Spleen (tissue), 7 donors: ENCODE results near the gene ANKRD29.

Experiments used
- POLR2A ChIP-seq, 3 donors: fragments of 450-650 bp; IDR thresholded peaks; one replicate each; pipeline ENCODE4 v1.5.1; 2017; ENCODE audit warnings: antibody characterized with exemption in 3 of 3, mild to moderate bottlenecking in 1 of 3
- POLR2AphosphoS5 ChIP-seq, 3 donors: sonication (generic); formaldehyde crosslinking; IDR thresholded peaks; one replicate each; pipeline ENCODE4 v1.5.1; 2017; ENCODE audit warnings: antibody characterized with exemption in 3 of 3
- TF ChIP-seq, protein P1 (sequence below), 11 experiments: fragments of 200-600 bp in 7 of 11; fragments of 450-650 bp in 4 of 11; sonication (generic) in 4 of 11; IDR thresholded peaks in 8 of 11; conservative IDR thresholded peaks in 3 of 11; 1 replicate in 7 of 11; 2 replicates in 4 of 11; pipeline versions ENCODE4 v1.4.0 to v1.8.0; 2016 to 2021; ENCODE audit warnings: antibody characterized with exemption in 11 of 11, inconsistent platforms in 4 of 11, mild to moderate bottlenecking in 1 of 11
- donor health status: DM: no; HTN: no; CAD: no; lungs with moderate emphysema.
- donor health status: DM: no; HTN: no; CAD: no.
- donor health status: DM: no; HTN: no; CAD: no.

DNA sequence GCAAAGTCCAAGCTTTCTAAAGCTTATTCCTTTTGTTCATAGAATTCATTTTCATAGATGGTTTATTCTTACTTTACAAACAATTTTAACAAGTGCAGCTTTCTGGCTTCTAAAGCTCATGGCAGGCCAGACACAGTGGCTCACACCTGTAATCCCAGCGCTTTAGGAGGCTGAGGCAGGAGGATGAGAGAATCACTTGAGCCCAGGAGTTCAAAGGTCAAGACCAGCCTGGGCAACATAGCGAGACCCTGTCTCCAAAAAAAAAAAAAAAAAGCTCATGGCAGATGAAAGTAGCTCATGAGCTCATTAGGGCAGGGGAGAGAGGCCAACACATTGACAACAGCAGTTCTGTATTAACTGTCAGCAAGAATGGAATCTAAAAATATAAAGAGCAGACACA lies 48.3 kb downstream of the ANKRD29 start:
- TF ChIP-seq, protein P1, sequence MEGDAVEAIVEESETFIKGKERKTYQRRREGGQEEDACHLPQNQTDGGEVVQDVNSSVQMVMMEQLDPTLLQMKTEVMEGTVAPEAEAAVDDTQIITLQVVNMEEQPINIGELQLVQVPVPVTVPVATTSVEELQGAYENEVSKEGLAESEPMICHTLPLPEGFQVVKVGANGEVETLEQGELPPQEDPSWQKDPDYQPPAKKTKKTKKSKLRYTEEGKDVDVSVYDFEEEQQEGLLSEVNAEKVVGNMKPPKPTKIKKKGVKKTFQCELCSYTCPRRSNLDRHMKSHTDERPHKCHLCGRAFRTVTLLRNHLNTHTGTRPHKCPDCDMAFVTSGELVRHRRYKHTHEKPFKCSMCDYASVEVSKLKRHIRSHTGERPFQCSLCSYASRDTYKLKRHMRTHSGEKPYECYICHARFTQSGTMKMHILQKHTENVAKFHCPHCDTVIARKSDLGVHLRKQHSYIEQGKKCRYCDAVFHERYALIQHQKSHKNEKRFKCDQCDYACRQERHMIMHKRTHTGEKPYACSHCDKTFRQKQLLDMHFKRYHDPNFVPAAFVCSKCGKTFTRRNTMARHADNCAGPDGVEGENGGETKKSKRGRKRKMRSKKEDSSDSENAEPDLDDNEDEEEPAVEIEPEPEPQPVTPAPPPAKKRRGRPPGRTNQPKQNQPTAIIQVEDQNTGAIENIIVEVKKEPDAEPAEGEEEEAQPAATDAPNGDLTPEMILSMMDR (IDR thresholded peaks at IDR 0.05 in 8 of 11, conservative IDR thresholded peaks at IDR 0.05 in 3 of 11) = no peak
- TF ChIP-seq POLR2A (IDR thresholded peaks at IDR 0.05) (no peak), POLR2AphosphoS5 (IDR thresholded peaks at IDR 0.05) (no peak)
